K562 (cell line): Measurements from ENCODE around the gene HOXB7. TPM values are rescaled to one million over a fixed set of nuclear protein-coding genes. Genes with fewer than 3 reads are reported as not detected.

Source experiments
- CCNT2 ChIP-seq: IDR thresholded peaks from 2 replicates; pipeline ENCODE4 v1.6.1; 2011; ENCODE audit warnings: borderline replicate concordance, low read depth, mild to moderate bottlenecking, moderate library complexity, mixed read lengths, low read length; ENCODE audit not compliant: insufficient read length; ENCODE audit errors: extremely low read depth
- GMEB1 ChIP-seq: fragments of 250-450 bp; sonication (Bioruptor Pico); IDR thresholded peaks from 2 replicates; pipeline ENCODE4 v1.4.0; 2020; ENCODE audit warnings: mild to moderate bottlenecking
- HDAC6 ChIP-seq: IDR thresholded peaks from 2 replicates; pipeline ENCODE4 v1.6.1; 2012; ENCODE audit warnings: low read depth, mild to moderate bottlenecking, control low read depth, inconsistent platforms, low read length, moderate library complexity
- KDM5B ChIP-seq: fragments of 200-600 bp; sonication (generic); IDR thresholded peaks from 2 replicates; pipeline ENCODE4 v1.6.1; 2012; ENCODE audit warnings: low read depth, mild to moderate bottlenecking, moderate library complexity, low read length, control low read depth, inconsistent platforms; ENCODE audit not compliant: insufficient replicate concordance
- KLF1 ChIP-seq: fragments of 450-650 bp; IDR thresholded peaks from 2 replicates; pipeline ENCODE4 v1.6.1; 2016; ENCODE audit warnings: missing genetic modification characterization, missing compliant biosample characterization
- MAZ ChIP-seq, 2 experiments: fragments of 450-650 bp in 1 of 2; sonication (generic) in 1 of 2; formaldehyde crosslinking; IDR thresholded peaks in 1 of 2; conservative IDR thresholded peaks in 1 of 2; 2 replicates each; pipeline versions ENCODE4 v1.4.0 to v1.5.0; 2020; ENCODE audit warnings: mild to moderate bottlenecking in 1 of 2, missing genetic modification reagents in 1 of 2
- NFIC ChIP-seq: fragments of 450-650 bp; IDR thresholded peaks from 2 replicates; pipeline ENCODE4 v1.6.1; 2017; ENCODE audit warnings: mild to moderate bottlenecking, inconsistent platforms
- POLR2AphosphoS5 ChIP-seq: IDR thresholded peaks from 2 replicates; pipeline ENCODE4 v1.6.1; 2011; ENCODE audit warnings: mild to moderate bottlenecking, low read depth, low read length, moderate library complexity; ENCODE audit not compliant: control insufficient read depth, insufficient read depth
- POLR2B ChIP-seq: fragments of 450-650 bp; IDR thresholded peaks from 2 replicates; pipeline ENCODE4 v1.6.1; 2018; ENCODE audit warnings: low read depth; ENCODE audit not compliant: partially characterized antibody
- POLR2G ChIP-seq: fragments of 200-400 bp; formaldehyde crosslinking; IDR thresholded peaks from 2 replicates; pipeline ENCODE4 v1.6.1; 2017; ENCODE audit warnings: low read depth, mild to moderate bottlenecking, antibody characterized with exemption, low read length, moderate library complexity
- RBM22 ChIP-seq: fragments of 200-400 bp; formaldehyde crosslinking; IDR thresholded peaks from 2 replicates; pipeline ENCODE4 v1.6.1; 2018; ENCODE audit warnings: low read length, low read depth; ENCODE audit not compliant: poor library complexity, severe bottlenecking
- SMARCE1 ChIP-seq: fragments of 450-650 bp; IDR thresholded peaks from 2 replicates; pipeline ENCODE4 v1.7.1; 2016; ENCODE audit warnings: mild to moderate bottlenecking
- ZBTB7A ChIP-seq: IDR thresholded peaks from 2 replicates; pipeline ENCODE4 v1.6.1; 2011; ENCODE audit warnings: low read depth, mild to moderate bottlenecking, low read length, moderate library complexity, borderline replicate concordance; ENCODE audit not compliant: control insufficient read depth
- ZNF3 ChIP-seq: fragments of 250-450 bp; sonication (Bioruptor Pico); IDR thresholded peaks from 2 replicates; pipeline ENCODE4 v1.5.0; 2021; ENCODE audit warnings: mild to moderate bottlenecking, moderate library complexity
- ZNF444 ChIP-seq: fragments of 250-450 bp; sonication (Bioruptor Pico); IDR thresholded peaks from 2 replicates; pipeline ENCODE4 v1.4.0; 2020; ENCODE audit warnings: mild to moderate bottlenecking, moderate library complexity
- polyA plus RNA-seq, 8 experiments: library from polyadenylated mRNA; depleted of rRNA in 4 of 8; stranded (reverse) in 5 of 8; unstranded in 3 of 8; fragments of >200 nt; fragmentation: Nextera tagmentation in 2 of 8; fragmentation: Illumina TruSeq in 1 of 8; extraction: Ambion mirVana in 2 of 8; extraction: Trizol in 1 of 8; gene quantifications; 2 replicates each; pipeline versions ENCODE4 v1.2.1 to v1.2.3, GENCODE V29; 2011 to 2014; ENCODE audit warnings: inconsistent platforms in 1 of 8, missing spikeins in 1 of 8
- total RNA-seq, 7 experiments: library from RNA; depleted of rRNA in 6 of 7; stranded (reverse); fragments of >200 nt in 6 of 7; fragmentation: Illumina TruSeq in 2 of 7; extraction: Trizol in 2 of 7; gene quantifications; 2 replicates each; pipeline versions ENCODE4 v1.2.1 to v1.2.3, GENCODE V29; 2011 to 2021; ENCODE audit warnings: low replicate concordance in 1 of 7
- TF ChIP-seq, protein P1 (sequence below): sonication (generic); formaldehyde crosslinking; IDR thresholded peaks from 2 replicates; pipeline ENCODE4 v1.8.1; 2023; ENCODE audit warnings: mild to moderate bottlenecking, missing genetic modification reagents
- TF ChIP-seq, protein P2 (sequence below): sonication (generic); formaldehyde crosslinking; IDR thresholded peaks from 2 replicates; pipeline ENCODE4 v1.8.1; 2023; ENCODE audit warnings: missing genetic modification reagents, mild to moderate bottlenecking, borderline replicate concordance

HOXB7 gene
- total and polyA plus RNA-seq, 9 of the 15 experiments (the other 6 are each of a cell fraction or from before 2014, with no cell fraction given) = 5.5 to 16.7 (median 8.3) TPM

DNA sequence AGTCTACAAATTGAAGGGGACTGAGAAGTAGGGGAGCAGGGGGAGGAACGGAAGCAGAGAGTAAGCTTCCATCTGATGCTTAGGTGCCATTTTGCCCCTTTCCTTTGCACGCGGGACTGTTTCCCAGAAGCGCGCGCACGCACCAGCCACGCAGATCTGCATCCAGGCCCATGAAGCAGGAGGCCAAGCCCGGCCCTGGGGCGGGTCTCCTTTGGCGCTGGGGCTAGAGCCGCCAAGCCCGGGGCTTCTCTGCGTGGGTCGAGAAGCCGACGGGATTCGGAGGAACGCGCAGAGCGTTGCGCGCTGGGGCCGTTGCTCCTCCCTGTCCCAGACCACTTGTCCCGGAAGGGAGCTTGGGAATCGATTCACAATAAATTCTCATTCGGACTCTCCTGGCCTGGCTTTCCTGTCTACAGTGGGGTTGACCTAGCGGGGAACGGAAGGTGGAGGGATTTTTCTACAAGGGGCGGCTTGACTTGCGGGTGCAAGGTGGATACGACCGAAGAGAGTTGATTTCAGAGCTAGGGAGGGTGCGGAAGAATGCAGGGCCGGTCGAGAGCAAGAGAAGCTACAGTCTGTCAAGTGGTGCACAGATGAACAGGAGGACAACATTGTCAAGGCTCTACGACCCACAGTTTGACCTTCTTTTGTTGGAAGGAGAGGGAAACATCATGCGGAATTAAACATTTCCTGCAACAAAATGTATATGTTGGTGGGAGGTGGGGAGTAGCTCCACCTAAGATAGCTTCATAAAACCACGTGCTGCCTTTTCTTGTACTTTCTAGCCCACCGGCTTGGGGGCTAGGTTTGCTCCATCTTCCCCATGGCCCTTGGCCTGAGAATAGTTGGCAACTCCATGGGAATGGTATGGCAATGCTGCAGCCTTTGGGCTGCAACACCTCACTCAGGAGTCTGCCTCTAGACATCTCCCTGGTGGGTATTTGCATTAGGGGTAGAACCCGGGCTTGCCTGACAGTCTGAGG, 10.9 kb upstream of the HOXB7 start (continued):
- TF ChIP-seq, protein P1, sequence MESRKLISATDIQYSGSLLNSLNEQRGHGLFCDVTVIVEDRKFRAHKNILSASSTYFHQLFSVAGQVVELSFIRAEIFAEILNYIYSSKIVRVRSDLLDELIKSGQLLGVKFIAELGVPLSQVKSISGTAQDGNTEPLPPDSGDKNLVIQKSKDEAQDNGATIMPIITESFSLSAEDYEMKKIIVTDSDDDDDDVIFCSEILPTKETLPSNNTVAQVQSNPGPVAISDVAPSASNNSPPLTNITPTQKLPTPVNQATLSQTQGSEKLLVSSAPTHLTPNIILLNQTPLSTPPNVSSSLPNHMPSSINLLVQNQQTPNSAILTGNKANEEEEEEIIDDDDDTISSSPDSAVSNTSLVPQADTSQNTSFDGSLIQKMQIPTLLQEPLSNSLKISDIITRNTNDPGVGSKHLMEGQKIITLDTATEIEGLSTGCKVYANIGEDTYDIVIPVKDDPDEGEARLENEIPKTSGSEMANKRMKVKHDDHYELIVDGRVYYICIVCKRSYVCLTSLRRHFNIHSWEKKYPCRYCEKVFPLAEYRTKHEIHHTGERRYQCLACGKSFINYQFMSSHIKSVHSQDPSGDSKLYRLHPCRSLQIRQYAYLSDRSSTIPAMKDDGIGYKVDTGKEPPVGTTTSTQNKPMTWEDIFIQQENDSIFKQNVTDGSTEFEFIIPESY (CRISPR knock-in tag) = peak; percentile 98
- TF ChIP-seq ZNF444 (CRISPR knock-in tag) (no peak), POLR2AphosphoS5 (peak; percentile 38; the same call in 1 of the 2 replicates), NFIC (0 out of 2 replicates have a peak, but pooled peaks have one; percentile 15), GMEB1 (CRISPR knock-in tag) (no peak), HDAC6 (no peak), POLR2G (peak; percentile 83), CCNT2 (peak; percentile 38), ZNF3 (CRISPR knock-in tag) (no peak), KLF1 (tag) (no peak), SMARCE1 (no peak), MAZ (CRISPR knock-in tag; conservative IDR thresholded peaks at IDR 0.05 in 1 of 2, IDR thresholded peaks at IDR 0.05 in 1 of 2) (no peak), ZBTB7A (no peak), POLR2B (peak; percentile 18), RBM22 (peak; percentile 94), KDM5B (peak; percentile 33)
- TF ChIP-seq, protein P2, sequence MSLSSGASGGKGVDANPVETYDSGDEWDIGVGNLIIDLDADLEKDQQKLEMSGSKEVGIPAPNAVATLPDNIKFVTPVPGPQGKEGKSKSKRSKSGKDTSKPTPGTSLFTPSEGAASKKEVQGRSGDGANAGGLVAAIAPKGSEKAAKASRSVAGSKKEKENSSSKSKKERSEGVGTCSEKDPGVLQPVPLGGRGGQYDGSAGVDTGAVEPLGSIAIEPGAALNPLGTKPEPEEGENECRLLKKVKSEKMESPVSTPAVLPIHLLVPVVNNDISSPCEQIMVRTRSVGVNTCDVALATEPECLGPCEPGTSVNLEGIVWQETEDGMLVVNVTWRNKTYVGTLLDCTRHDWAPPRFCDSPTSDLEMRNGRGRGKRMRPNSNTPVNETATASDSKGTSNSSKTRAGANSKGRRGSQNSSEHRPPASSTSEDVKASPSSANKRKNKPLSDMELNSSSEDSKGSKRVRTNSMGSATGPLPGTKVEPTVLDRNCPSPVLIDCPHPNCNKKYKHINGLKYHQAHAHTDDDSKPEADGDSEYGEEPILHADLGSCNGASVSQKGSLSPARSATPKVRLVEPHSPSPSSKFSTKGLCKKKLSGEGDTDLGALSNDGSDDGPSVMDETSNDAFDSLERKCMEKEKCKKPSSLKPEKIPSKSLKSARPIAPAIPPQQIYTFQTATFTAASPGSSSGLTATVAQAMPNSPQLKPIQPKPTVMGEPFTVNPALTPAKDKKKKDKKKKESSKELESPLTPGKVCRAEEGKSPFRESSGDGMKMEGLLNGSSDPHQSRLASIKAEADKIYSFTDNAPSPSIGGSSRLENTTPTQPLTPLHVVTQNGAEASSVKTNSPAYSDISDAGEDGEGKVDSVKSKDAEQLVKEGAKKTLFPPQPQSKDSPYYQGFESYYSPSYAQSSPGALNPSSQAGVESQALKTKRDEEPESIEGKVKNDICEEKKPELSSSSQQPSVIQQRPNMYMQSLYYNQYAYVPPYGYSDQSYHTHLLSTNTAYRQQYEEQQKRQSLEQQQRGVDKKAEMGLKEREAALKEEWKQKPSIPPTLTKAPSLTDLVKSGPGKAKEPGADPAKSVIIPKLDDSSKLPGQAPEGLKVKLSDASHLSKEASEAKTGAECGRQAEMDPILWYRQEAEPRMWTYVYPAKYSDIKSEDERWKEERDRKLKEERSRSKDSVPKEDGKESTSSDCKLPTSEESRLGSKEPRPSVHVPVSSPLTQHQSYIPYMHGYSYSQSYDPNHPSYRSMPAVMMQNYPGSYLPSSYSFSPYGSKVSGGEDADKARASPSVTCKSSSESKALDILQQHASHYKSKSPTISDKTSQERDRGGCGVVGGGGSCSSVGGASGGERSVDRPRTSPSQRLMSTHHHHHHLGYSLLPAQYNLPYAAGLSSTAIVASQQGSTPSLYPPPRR = no peak
